Cortex of kidney (tissue), 1 donor: ENCODE data around the gene BZW2.

ENCODE experiments used
- DNase-seq: peaks from one replicate; lab custom pipeline; 2025; lab: John Stamatoyannopoulos, UW

BZW2 gene

DNA sequence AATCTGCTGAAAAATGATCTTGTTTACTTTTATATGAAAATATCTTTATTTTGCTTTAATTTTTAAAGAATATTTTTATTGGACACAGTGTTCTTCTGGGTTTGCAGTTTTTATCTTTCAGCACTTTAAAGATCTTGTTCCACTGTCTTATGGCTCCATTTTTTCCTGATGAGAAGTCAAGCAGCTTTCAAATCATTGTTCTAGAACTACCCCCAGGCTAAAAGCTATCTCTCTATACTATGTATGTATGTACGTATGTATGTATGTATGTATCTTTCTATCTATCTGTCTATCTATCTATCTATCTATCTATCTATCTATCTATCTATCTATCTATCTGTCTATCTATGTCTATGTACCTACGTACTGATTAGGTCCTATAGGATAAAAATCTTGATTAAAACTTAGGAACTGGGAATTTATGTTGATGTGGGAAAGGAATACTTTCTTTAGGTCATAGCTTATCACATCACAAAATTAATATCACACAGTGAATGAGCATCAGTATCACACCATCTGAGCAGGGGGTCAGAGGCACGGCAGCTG is 72.2 kb downstream of the BZW2 start:
- DNase-seq: no peak

GRCh38 chr7:16719699-16720098 is 73.7 kb downstream of the BZW2 start:
- DNase-seq: no peak

DNA sequence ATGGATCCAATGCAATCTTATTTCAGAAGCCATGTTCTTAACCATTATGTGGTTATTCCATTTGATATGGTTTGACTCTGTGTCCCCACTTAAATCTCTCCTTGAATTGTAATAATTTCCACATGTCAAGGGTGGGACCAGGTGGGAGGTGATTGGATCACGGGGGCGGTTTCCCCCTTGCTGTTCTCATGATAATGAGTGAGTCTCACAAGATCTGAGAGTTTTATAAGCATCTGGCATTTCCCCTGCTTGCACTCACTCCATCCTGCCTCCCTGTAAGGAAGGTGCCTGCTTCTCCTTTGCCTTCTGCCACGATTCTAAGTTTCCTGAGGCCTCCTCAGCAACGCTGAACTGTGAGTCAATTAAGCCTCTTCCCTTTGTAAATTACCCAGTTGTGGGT is 75.6 kb downstream of the BZW2 start:
- no peak for DNase-seq

GRCh38 chr7:16724344-16724743 is 78.4 kb downstream of the BZW2 start:
- no peak for DNase-seq

GRCh38 chr7:16726189-16726588 is 80.2 kb downstream of the BZW2 start:
- no peak for DNase-seq

GRCh38 chr7:16727736-16728135 is 81.8 kb downstream of the BZW2 start:
- DNase-seq: no peak

- DNase-seq: no peak
These were observed 82.8 kb downstream of the BZW2 start for GRCh38 chr7:16728811-16729210.

- DNase-seq: no peak
These were observed 83.6 kb downstream of the BZW2 start for GRCh38 chr7:16729541-16729940.

- DNase-seq: no peak
These were observed 85.0 kb downstream of the BZW2 start for GRCh38 chr7:16730937-16731336.

DNA sequence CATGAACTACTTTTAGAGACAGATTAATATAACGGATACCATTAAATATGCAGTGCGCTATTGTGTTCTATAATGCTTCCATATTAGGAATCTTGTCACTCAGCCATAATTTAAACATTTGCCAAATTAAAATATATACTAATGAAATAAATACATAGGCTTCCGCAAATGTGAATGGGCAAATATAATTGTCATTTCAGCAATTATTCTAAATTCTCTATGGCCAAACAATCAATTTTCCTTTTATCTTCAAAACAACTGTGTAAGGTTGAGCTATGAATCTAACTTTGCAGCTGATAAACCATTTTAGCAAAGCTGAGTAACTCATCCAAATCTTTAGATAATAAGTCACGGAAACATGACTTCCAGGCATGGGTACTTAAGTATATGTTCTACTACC is 86.8 kb downstream of the BZW2 start:
- DNase-seq: no peak

GRCh38 chr7:16734148-16734726 is 88.3 kb downstream of the BZW2 start:
- no peak for DNase-seq

DNA sequence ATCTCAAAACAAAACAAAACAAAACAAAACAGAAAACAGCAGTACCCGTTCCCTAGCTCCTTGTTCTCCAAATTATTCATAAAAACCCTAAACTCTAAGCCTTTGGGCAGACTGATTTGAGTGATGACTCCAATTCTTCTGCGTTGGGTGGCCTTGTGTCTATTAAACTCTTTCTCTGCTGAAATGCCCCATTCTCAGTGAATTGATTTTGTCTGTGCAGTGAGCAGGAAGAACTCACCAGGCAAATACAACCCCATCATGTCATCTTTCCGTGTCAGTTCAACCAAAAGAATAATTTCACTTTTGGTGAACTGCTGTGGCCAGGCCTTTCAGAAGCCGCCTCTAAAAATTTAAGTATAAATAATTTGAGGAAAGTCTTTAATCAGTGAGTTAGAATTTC is 89.0 kb downstream of the BZW2 start:
- no peak for DNase-seq

- DNase-seq: no peak
These were observed 92.2 kb downstream of the BZW2 start for GRCh38 chr7:16738011-16738688.

DNA sequence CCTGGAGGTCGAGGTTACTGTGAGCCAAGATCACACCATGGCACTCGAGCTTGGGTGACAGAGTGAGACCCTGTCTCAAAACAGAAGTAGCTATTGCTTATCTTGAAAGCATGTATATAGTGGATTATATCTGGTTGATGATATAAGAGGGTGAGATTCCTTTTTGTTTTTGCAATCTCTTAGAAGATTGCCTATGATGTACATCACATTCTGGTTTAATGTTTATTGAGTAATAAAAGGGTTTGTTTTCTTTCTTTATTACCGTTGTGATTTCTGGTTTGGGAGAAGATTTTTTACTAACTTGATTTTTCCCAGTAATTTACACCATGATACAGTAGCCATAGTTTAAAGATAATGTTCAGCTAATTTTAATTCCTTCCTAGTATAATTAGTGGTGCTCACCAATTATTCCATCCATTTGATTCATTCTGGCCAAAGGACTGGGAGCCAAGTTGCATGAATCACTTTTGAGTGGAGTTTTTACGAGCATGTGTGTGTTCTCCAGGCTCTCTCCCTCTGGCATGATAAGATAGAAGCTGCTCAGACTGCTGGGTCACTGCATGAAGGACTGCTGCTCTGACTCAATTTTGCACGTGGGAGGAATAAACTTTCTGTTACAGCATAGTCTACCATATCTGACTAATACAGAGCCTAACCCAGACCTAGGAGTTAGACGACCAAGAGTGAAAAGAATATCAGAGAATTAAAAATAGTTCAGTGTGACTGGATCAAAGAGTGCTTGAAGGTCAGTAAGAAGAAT is 94.1 kb downstream of the BZW2 start:
- DNase-seq: no peak

DNA sequence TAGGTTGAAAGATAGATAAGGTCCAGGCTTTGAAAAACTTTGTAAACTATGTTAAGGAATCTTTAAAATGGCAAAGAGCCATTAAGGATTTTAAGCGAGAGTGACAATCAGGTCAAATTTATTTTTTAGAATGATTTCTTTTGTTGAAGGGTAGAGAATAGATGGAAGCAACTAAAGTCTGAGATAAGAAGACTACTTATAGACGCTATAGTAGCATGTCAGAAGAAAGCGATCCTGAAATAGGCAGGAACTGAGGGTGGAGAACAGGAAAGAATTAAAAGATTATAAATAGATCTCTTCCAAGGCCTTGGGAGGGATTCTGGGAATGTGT is 94.6 kb downstream of the BZW2 start:
- DNase-seq: no peak

DNA sequence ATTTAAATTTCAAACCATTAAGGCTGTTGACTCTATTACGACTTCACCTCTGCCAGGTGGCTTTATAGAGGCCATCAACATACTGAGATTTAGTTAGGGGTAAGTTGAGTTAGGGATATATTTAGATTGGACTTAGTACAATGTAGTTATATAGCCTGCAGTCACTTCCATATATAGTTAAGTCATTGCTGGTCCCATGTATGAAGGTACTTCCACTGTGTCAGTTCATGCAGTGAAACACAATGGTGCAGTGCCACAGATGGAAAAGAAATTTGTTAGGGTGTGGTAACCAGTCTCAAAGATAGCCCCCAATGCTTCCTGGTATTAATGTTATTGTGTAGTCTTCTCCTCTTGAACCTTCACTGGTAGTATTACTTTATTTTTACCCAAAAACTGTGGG is 95.0 kb downstream of the BZW2 start:
- no peak for DNase-seq

DNA sequence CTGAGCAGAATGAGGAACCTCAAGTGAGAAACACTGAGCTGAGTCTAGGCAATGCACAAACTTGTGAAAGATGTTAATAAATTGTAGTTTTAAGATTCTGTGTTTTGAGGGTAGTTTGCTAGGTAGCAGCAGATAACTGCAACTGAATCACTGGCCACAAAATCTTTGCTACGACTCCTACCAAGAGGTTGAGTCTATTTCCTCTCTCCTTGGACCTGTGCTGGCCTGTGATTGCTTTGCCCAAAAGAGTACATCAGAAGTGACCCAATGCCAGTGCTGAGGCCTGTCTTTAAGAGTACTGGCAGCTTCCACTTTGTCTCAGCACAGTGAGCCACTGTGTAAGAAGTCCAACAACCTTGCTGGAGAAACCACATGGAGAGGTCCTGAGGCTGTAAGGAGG is 95.7 kb downstream of the BZW2 start:
- no peak for DNase-seq

DNA sequence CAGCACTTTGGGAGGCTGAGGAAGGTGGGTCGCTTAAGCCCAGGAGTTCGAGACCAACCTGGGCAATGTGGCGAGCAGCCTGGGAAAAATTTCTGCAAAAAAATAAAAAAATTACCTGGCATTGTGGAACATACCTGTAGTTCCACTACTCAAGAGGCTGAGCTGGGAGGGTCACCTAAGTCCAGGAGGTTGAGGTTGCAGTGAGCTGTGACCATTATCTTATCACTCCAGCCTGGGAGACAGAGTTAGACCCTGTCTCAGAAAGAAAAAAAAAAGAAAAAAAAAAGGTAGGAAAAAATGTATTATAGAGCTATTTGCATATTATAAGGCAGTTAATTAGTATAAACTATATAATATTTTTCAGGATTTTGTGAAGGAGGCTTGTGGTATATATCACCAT is 96.6 kb downstream of the BZW2 start:
- no peak for DNase-seq

GRCh38 chr7:16743236-16743635 is 97.3 kb downstream of the BZW2 start:
- DNase-seq: no peak

DNA sequence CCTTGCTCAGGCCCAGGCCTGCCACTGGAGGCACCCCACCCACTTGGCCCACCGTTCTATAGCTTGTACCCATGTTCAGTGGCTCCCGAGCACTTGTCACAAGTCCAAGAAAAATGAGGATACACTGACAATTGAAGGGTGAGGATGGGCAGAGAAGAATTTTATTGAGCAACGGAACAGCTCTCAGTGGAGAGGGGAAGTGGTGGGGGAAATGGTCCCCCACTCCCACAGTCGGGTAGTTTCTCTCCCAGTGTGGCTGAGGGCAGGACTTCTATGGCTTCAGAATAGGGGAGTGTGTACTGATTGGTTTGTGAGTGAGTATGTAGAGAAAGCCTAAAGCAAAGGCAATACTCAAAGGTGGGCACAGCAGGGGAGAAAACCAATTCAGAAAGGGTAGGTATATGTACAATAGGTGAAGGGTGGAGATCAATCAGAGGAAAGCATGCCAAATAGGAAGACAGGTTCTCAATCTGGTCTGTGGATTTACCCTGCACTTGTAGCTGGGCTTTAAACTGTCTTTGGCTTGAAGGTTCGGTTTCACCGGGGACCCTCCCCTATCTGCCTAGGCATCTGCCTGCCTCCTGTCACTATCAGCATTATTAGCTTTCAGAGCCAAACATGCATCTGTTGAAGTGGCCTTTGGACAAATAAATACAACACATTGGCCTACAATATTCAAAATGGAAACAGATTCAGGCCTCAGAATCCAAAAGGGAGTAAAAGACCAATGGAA is 98.7 kb downstream of the BZW2 start:
- no peak for DNase-seq

DNA sequence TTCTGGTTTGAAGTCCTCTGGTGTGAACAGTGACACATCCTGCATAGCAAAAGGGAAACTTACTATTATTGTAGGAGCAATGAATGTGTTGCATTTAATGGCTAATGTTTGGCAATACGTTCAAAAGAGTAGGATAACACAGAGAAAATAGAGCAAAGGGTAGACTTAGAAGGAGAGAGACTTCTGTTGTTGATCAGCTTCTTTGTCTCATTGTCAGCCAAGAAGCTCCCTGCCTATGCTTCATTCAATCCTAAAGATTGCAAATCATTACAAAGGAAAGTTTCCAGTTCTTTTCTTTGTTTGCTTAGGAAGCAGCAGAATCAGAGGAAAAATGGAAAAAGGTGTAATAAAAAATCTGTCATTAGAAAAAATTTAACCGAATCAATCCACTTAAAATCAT is 99.7 kb downstream of the BZW2 start:
- no peak for DNase-seq

- no peak for DNase-seq
These were observed 101.1 kb downstream of the BZW2 start for GRCh38 chr7:16747102-16747501.
